H9 (cell line): Measurements from ENCODE around the gene NRG3. TPM values are rescaled to one million over a fixed set of nuclear protein-coding genes. Genes with fewer than 3 reads are reported as not detected.

ENCODE experiments used
- DNase-seq: peaks from one replicate; pipeline ENCODE4 v3.0.0-alpha.2; 2017
- H2AFZ ChIP-seq: one replicate; pipeline ENCODE4 v1.6.1; 2013; ENCODE audit warnings: mild to moderate bottlenecking, low read length, control low read depth, moderate library complexity
- H2AK5ac ChIP-seq: 2 replicates; pipeline ENCODE4 v1.6.1; 2013; ENCODE audit warnings: low read length, control low read depth, mixed read lengths; ENCODE audit not compliant: insufficient read length
- H2BK120ac ChIP-seq: one replicate; pipeline ENCODE4 v1.6.1; 2013; ENCODE audit warnings: low read depth, mild to moderate bottlenecking, low read length, control low read depth, inconsistent platforms; ENCODE audit not compliant: poor library complexity, severe bottlenecking
- H2BK12ac ChIP-seq: 2 replicates; pipeline ENCODE4 v1.6.1; 2013; ENCODE audit warnings: low read length, control low read depth, mixed read lengths, low read depth; ENCODE audit not compliant: insufficient read length
- H2BK15ac ChIP-seq: 2 replicates; pipeline ENCODE4 v1.6.1; 2013; ENCODE audit warnings: low read depth, low read length, control low read depth
- H2BK20ac ChIP-seq: one replicate; pipeline ENCODE4 v1.6.1; 2013; ENCODE audit warnings: low read depth, mild to moderate bottlenecking, low read length, control low read depth, inconsistent platforms; ENCODE audit not compliant: poor library complexity, severe bottlenecking
- H2BK5ac ChIP-seq: 2 replicates; pipeline ENCODE4 v1.6.1; 2013; ENCODE audit warnings: low read length, control low read depth, mixed read lengths; ENCODE audit not compliant: insufficient read length
- H3K14ac ChIP-seq: 2 replicates; pipeline ENCODE4 v1.6.1; 2013; ENCODE audit warnings: low read length, control low read depth; ENCODE audit not compliant: insufficient read depth
- H3K18ac ChIP-seq: 2 replicates; pipeline ENCODE4 v1.6.1; 2013; ENCODE audit warnings: low read depth, mild to moderate bottlenecking, mixed read lengths, low read length, control low read depth; ENCODE audit not compliant: insufficient read length
- H3K23ac ChIP-seq: 2 replicates; pipeline ENCODE4 v1.6.1; 2013; ENCODE audit warnings: low read length, control low read depth, mixed read lengths, low read depth; ENCODE audit not compliant: insufficient read length
- H3K23me2 ChIP-seq: 2 replicates; pipeline ENCODE4 v1.6.1; 2013; ENCODE audit warnings: low read depth, mild to moderate bottlenecking, mixed read lengths, low read length, control low read depth; ENCODE audit not compliant: insufficient read length, poor library complexity, severe bottlenecking
- H3K27ac ChIP-seq: 2 replicates; pipeline ENCODE4 v1.5.1; 2013; ENCODE audit warnings: low read length, control low read depth, mixed read lengths, low read depth; ENCODE audit not compliant: insufficient read length
- H3K27me3 ChIP-seq: 2 replicates; pipeline ENCODE4 v1.6.1; 2013; ENCODE audit warnings: low read length, control low read depth, inconsistent platforms; ENCODE audit not compliant: insufficient read depth
- H3K4ac ChIP-seq: 2 replicates; pipeline ENCODE4 v1.6.1; 2013; ENCODE audit warnings: low read depth, mild to moderate bottlenecking, control low read depth, inconsistent platforms, low read length, moderate library complexity
- H3K4me1 ChIP-seq: 2 replicates; pipeline ENCODE4 v1.6.1; 2013; ENCODE audit warnings: low read length, control low read depth, inconsistent platforms; ENCODE audit not compliant: insufficient read depth
- H3K4me2 ChIP-seq: 2 replicates; pipeline ENCODE4 v1.6.1; 2013; ENCODE audit warnings: low read length, control low read depth, mixed read lengths; ENCODE audit not compliant: insufficient read length, insufficient read depth
- H3K56ac ChIP-seq: 2 replicates; pipeline ENCODE4 v1.6.1; 2013; ENCODE audit warnings: low read depth, mild to moderate bottlenecking, mixed read lengths, low read length, control low read depth; ENCODE audit not compliant: insufficient read length
- H3K79me1 ChIP-seq: 2 replicates; pipeline ENCODE4 v1.6.1; 2013; ENCODE audit warnings: low read depth, mild to moderate bottlenecking, moderate library complexity, low read length, control low read depth, inconsistent platforms; ENCODE audit not compliant: insufficient read depth, poor library complexity, severe bottlenecking
- H3K79me2 ChIP-seq: 2 replicates; pipeline ENCODE4 v1.6.1; 2013; ENCODE audit warnings: low read length, control low read depth, inconsistent platforms; ENCODE audit not compliant: insufficient read depth
- H3K9ac ChIP-seq: 2 replicates; pipeline ENCODE4 v1.6.1; 2013; ENCODE audit warnings: low read length, control low read depth, mixed read lengths; ENCODE audit not compliant: insufficient read length; ENCODE audit errors: extremely low read depth
- H3K9me3 ChIP-seq: one replicate; pipeline ENCODE4 v1.6.1; 2013; ENCODE audit warnings: low read depth, low read length, inconsistent platforms; ENCODE audit not compliant: control insufficient read depth
- H3T11ph ChIP-seq: one replicate; pipeline ENCODE4 v1.6.1; 2013; ENCODE audit warnings: mild to moderate bottlenecking, low read length, control low read depth, inconsistent platforms
- H4K20me1 ChIP-seq: one replicate; pipeline ENCODE4 v1.6.1; 2013; ENCODE audit not compliant: control insufficient read depth, insufficient read length, insufficient read depth
- H4K5ac ChIP-seq: 2 replicates; pipeline ENCODE4 v1.6.1; 2013; ENCODE audit warnings: low read depth, mild to moderate bottlenecking, mixed read lengths, low read length, control low read depth; ENCODE audit not compliant: insufficient read length
- H4K8ac ChIP-seq: replicated peaks from 2 replicates; pipeline ENCODE4 v1.6.1; 2013; ENCODE audit warnings: low read length, control low read depth, mixed read lengths, low read depth; ENCODE audit not compliant: insufficient read length
- H4K91ac ChIP-seq: 2 replicates; pipeline ENCODE4 v1.6.1; 2013; ENCODE audit warnings: low read depth, mild to moderate bottlenecking, moderate library complexity, mixed read lengths, low read length, control low read depth; ENCODE audit not compliant: insufficient read length
- H3K27ac Mint-ChIP-seq, 3 experiments: 2 replicates in 2 of 3; 3 replicates in 1 of 3; pipeline ENCODE4 v1.8.0; 2020 to 2021; ENCODE audit warnings: mixed read lengths in 3 of 3, mild to moderate bottlenecking in 1 of 3, moderate library complexity in 1 of 3
- H3K27me3 Mint-ChIP-seq: 2 replicates; pipeline ENCODE4 v1.8.0; 2021; ENCODE audit warnings: low read depth, mild to moderate bottlenecking, moderate library complexity, mixed read lengths
- H3K36me3 Mint-ChIP-seq, 3 experiments: 2 replicates in 2 of 3; 3 replicates in 1 of 3; pipeline ENCODE4 v1.8.0; 2020 to 2021; ENCODE audit warnings: low read depth in 3 of 3, mixed read lengths in 3 of 3; ENCODE audit not compliant: insufficient read depth in 1 of 3
- H3K4me1 Mint-ChIP-seq, 2 experiments: 2 replicates each; pipeline ENCODE4 v1.8.0; 2020; ENCODE audit warnings: mixed read lengths in 2 of 2
- H3K4me3 Mint-ChIP-seq, 2 experiments: 2 replicates in 1 of 2; 3 replicates in 1 of 2; pipeline ENCODE4 v1.8.0; 2020 to 2021; ENCODE audit warnings: mild to moderate bottlenecking in 2 of 2, mixed read lengths in 2 of 2, moderate library complexity in 1 of 2
- H3K9me3 Mint-ChIP-seq, 2 experiments: 2 replicates in 1 of 2; 3 replicates in 1 of 2; pipeline ENCODE4 v1.8.0; 2020; ENCODE audit warnings: mild to moderate bottlenecking in 2 of 2, mixed read lengths in 2 of 2, moderate library complexity in 1 of 2
- WGBS: extraction: QIAGEN DNeasy Blood & Tissue Kit; methylation state at CpG from one replicate; pipeline ENCODE4 v1.1.7; 2013; ENCODE audit warnings: missing lambda C conversion rate, low lambda C conversion rate, mixed read lengths; ENCODE audit not compliant: insufficient read length; ENCODE audit errors: extremely low coverage; 5-methylcytosine and 5-hydroxymethylcytosine counted together
- total RNA-seq: library from RNA; stranded (reverse); gene quantifications from 2 replicates; pipeline ENCODE4 v1.2.1, GENCODE V29; 2021
- TF ChIP-seq, protein P1 (sequence below): fragments of 200-600 bp; sonication (generic); conservative IDR thresholded peaks from 3 replicates; pipeline ENCODE4 v1.8.0; 2021; ENCODE audit warnings: antibody characterized with exemption, mild to moderate bottlenecking

The NRG3 gene
- total RNA-seq, 1 experiment from 2014 or later, result 1.6 TPM

DNA sequence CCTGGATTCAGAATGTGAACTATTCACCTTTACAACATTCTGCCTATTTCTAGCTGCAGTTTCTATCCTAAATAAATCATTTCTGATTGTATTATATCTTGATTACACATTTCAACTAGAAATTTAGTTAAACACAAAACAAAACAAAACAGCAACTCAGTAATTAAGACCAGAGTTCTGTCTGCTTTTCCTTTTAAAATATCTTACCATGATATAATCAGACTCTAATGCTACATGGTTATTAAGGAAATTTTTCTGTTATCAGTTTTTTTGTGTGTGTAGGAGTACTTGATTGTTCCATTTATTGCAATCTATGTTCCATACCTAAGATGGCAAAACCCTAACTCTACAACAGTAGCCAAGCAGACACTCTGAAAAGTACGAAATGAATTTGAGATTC, 663.3 kb downstream of the NRG3 start:
- no peak overlapping the region for H3K4me3 Mint-ChIP-seq
- H3K9me3 ChIP-seq, result no peaks in the 10 kb centered on the region
- no peaks in the 10 kb centered on the region for H3K79me2 ChIP-seq
- H3K14ac ChIP-seq, result no peak overlapping the region
- H2BK12ac ChIP-seq, result no peak overlapping the region
- peaks cover 22% of the 10 kb centered on the region in 2 experiments for H3K4me1 Mint-ChIP-seq
- H3K9me3 Mint-ChIP-seq, result no peaks in the 10 kb centered on the region; a peak in 1 of 5 replicates
- H3K36me3 Mint-ChIP-seq, result no peaks in the 10 kb centered on the region
- no peak overlapping the region for H3K4ac ChIP-seq
- no peaks in the 10 kb centered on the region for H3K27me3 Mint-ChIP-seq
- no peak overlapping the region for H4K8ac ChIP-seq
- no peak overlapping the region for H3K4me2 ChIP-seq
- H4K91ac ChIP-seq, result no peak overlapping the region
- no peak overlapping the region for H3T11ph ChIP-seq
- H4K20me1 ChIP-seq, result no peaks in the 10 kb centered on the region
- no peak overlapping the region for H3K23ac ChIP-seq
- DNase-seq, result no peak
- TF ChIP-seq, protein P1, sequence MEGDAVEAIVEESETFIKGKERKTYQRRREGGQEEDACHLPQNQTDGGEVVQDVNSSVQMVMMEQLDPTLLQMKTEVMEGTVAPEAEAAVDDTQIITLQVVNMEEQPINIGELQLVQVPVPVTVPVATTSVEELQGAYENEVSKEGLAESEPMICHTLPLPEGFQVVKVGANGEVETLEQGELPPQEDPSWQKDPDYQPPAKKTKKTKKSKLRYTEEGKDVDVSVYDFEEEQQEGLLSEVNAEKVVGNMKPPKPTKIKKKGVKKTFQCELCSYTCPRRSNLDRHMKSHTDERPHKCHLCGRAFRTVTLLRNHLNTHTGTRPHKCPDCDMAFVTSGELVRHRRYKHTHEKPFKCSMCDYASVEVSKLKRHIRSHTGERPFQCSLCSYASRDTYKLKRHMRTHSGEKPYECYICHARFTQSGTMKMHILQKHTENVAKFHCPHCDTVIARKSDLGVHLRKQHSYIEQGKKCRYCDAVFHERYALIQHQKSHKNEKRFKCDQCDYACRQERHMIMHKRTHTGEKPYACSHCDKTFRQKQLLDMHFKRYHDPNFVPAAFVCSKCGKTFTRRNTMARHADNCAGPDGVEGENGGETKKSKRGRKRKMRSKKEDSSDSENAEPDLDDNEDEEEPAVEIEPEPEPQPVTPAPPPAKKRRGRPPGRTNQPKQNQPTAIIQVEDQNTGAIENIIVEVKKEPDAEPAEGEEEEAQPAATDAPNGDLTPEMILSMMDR, result no peak
- no peak overlapping the region for H3K56ac ChIP-seq
- H2BK5ac ChIP-seq, result no peak overlapping the region
- no peak overlapping the region for H3K9ac ChIP-seq
- no peak overlapping the region for H2BK20ac ChIP-seq
- no peak overlapping the region for H4K5ac ChIP-seq
- H3K23me2 ChIP-seq, result no peaks in the 10 kb centered on the region
- H2BK15ac ChIP-seq, result no peak overlapping the region
- H3K79me1 ChIP-seq, result no peaks in the 10 kb centered on the region
- H3K4me1 ChIP-seq, result peaks cover 3% of the 10 kb centered on the region
- H2BK120ac ChIP-seq, result no peak overlapping the region
- H2AFZ ChIP-seq, result no peak overlapping the region
- no peaks in the 10 kb centered on the region for H3K27me3 ChIP-seq
- H3K27ac ChIP-seq, result no peak overlapping the region
- no CpG with 5 or more reads among the region's 1 CpG for WGBS
- H2AK5ac ChIP-seq, result no peak overlapping the region
- no peak overlapping the region for H3K18ac ChIP-seq
- H3K27ac Mint-ChIP-seq, result no peak overlapping the region
